ENCODE data around the gene GAPVD1. TPM values are rescaled to one million over a fixed set of nuclear protein-coding genes. Genes with fewer than 3 reads are reported as not detected.

Gene GAPVD1
- total and polyA plus RNA-seq, 2 of the 13 experiments (the other 11 are each of a cell fraction or from before 2014, with no cell fraction given) = 11.1 to 33.2 TPM

GRCh38 chr9:125304273-125304672 is 42.6 kb downstream of the GAPVD1 start:
- POLR2A ChIA-PET = interaction anchor here (1.3 kb wide), 1 partner anchor 63 kb away, joined by 3 read pairs; the partner anchor contains the start of gene HSPA5
- ATAC-seq (no peak), FAIRE-seq (no peak), DNase-seq (ENCODE audit: low spot score) (no peak)
- no peak overlapping the region for H3K4me3 ChIP-seq (replicated peaks in 1 of 3; ENCODE audit: insufficient read depth in 1 of 3, low read depth in 2 of 3, low read length in 3 of 3)
- CTCF ChIA-PET (ENCODE audit: low intra/inter-chr PET ratio, low total read pairs) = no interaction called here
- H3K9me3 ChIP-seq (ENCODE audit: low read length) = no peaks in the 10 kb centered on the region
- H3K79me2 ChIP-seq (ENCODE audit: insufficient read depth, low read length) = no peaks in the 10 kb centered on the region
- H3K27me3 ChIP-seq (ENCODE audit: control insufficient read depth in 1 of 2, insufficient read depth in 2 of 2, low read length in 2 of 2) = no peaks in the 10 kb centered on the region
- peaks cover 8 to 53% of the 10 kb centered on the region in 2 experiments for H3K36me3 ChIP-seq (replicated peaks in 1 of 2; ENCODE audit: control insufficient read depth in 1 of 2, insufficient read depth in 2 of 2, low read length in 2 of 2)
- no peak overlapping the region for H2AFZ ChIP-seq (ENCODE audit: low read length)
- TF ChIP-seq ZNF280B (CRISPR knock-in tag; IDR thresholded peaks at IDR 0.05; ENCODE audit: borderline replicate concordance) (no peak), MNT (IDR thresholded peaks at IDR 0.05) (no peak), CEBPZ (IDR thresholded peaks at IDR 0.05; ENCODE audit: low read length) (no peak), HOXA9 (CRISPR knock-in tag; IDR thresholded peaks at IDR 0.05; ENCODE audit: borderline replicate concordance) (no peak), NAIF1 (CRISPR knock-in tag; IDR thresholded peaks at IDR 0.05; ENCODE audit: borderline replicate concordance) (no peak), ZNF891 (CRISPR knock-in tag; IDR thresholded peaks at IDR 0.05) (no peak), ZFP62 (CRISPR knock-in tag; IDR thresholded peaks at IDR 0.05) (no peak), MZF1 (CRISPR knock-in tag; IDR thresholded peaks at IDR 0.05; ENCODE audit: borderline replicate concordance) (no peak), KDM6A (CRISPR knock-in tag; IDR thresholded peaks at IDR 0.05; ENCODE audit: low read depth) (no peak)
- no peak overlapping the region for H3K4me2 ChIP-seq (ENCODE audit: low read depth, low read length)
- 94% methylated on average over 2 of the region's 2 CpGs for WGBS (ENCODE audit: low lambda C conversion rate)
- in situ Hi-C loops (cut with HindIII; ENCODE audit: extremely low pct_ligation_motif_present, low pct_unique_long_range_greater_than_20kb) (no loop called here), intact Hi-C loops (cut with micrococcal nuclease; ENCODE audit: unreplicated experiment) (no loop called here)
- H3K4me1 ChIP-seq (ENCODE audit: insufficient read depth, low read length) = peaks cover 7% of the 10 kb centered on the region
- no TSS peak for BruUV-seq (replicated peaks)
- H3K27ac ChIP-seq (ENCODE audit: extremely low read length, insufficient read depth, low read length) = no peak overlapping the region
- H3K9ac ChIP-seq (ENCODE audit: insufficient read depth, low read depth, low read length) = no peak overlapping the region
- no peaks in the 10 kb centered on the region for H4K20me1 ChIP-seq (ENCODE audit: insufficient read depth, low read length)
